Subcutaneous adipose tissue (tissue), 4 donors: ENCODE results near the gene CHERP. TPM values are rescaled to one million over a fixed set of nuclear protein-coding genes. Genes with fewer than 3 reads are reported as not detected.

ENCODE experiments used
- CTCF ChIP-seq: fragments of 450-650 bp; IDR thresholded peaks from one replicate; pipeline ENCODE4 v1.5.1; 2016; ENCODE audit warnings: low read depth, mild to moderate bottlenecking, control low read depth, antibody characterized with exemption, moderate library complexity
- total RNA-seq, 4 donors: library from RNA; depleted of rRNA; stranded (reverse); fragments of >200 nt; gene quantifications; one replicate each; pipeline ENCODE4 v1.1.0, GENCODE V29; 2016

CHERP gene
- total RNA-seq, 4 donors from 2014 or later = 6.4 to 12.2 (median 10.5) TPM

DNA sequence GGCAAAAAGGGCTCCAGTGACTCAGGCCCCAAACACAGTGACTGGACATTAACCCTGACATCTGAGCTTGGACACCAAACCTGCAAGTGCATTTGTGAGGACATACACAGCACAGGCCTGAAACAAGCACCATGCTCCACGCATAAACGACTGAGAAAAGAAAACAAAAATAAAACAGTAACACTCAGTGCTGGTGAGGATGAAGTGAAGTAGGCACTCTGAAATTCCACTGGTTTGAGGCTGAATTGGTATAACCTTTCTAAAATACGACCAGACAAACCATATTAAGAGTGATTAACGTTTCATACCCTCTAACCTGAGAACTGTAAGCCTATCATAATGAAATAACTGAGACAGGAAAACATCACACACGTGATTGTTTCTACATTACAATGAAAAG, 24.5 kb upstream of the CHERP start:
- TF ChIP-seq CTCF = no peak

GRCh38 chr19:16566161-16566560, 23.9 kb upstream of the CHERP start:
- no peak for TF ChIP-seq CTCF

- TF ChIP-seq CTCF = no peak
Observed at GRCh38 chr19:16564842-16565241, 22.6 kb upstream of the CHERP start.

DNA sequence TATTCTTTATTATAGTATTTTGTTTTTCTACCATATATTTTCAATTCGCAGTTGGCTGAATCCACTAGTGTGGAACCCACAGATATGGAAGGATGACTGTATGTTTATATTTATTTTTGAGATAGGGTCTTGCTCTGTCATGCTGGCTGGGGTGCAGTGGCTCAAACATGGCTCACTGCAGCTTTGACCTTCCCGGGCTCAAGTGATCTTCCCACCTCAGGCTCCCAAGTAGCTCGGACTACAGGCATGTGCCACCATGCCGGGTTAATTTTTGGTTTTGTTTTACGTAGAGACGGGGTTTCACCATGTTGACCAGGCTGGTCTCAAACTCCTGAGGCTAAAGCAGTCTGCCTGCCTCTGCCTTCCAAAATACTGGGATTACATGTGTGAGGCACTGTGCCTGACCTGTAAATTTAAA, 20.4 kb upstream of the CHERP start:
- TF ChIP-seq CTCF = no peak

- TF ChIP-seq CTCF = no peak
Observed at GRCh38 chr19:16561382-16561781, 19.1 kb upstream of the CHERP start.

GRCh38 chr19:16559780-16560276, 17.6 kb upstream of the CHERP start:
- no peak for TF ChIP-seq CTCF

- TF ChIP-seq CTCF = no peak
Observed at GRCh38 chr19:16554776-16555175, 12.5 kb upstream of the CHERP start.
